ENCODE data around the gene HSF2. TPM values are rescaled to one million over a fixed set of nuclear protein-coding genes. Genes with fewer than 3 reads are reported as not detected.

HSF2 gene
- total and polyA plus RNA-seq, 3 experiments from 2014 or later, result 15.5 to 17.6 (median 16.9) TPM

- POLR2A ChIA-PET, result no interaction called here
- no peaks in the 10 kb centered on the region for H3K36me3 ChIP-seq (ENCODE audit: insufficient read depth, low read length)
These were observed 5.0 kb downstream of the HSF2 start for GRCh38 chr6:122404444-122404843.

DNA sequence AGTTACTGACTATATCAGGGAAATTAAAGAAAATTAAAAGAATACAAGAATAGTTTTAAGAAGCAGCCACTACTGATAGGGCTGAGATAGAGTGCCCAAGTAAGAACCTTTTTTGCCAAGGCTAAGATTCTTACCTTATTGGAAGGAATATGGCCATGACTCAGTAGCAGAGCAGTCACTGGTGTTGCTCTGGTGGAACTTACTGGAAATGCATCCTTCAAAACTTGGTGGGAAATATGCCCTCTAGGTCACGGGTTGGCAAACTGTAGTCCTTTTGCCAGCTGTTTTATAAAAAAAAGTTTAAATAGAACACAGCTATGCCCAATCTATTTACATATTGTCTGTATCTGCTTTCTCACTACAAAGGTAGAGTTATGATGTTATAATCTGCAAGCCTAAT lies 6.0 kb downstream of the HSF2 start:
- H3K4me3 ChIP-seq (ENCODE audit: low read length), result no peak overlapping the region
- Mint-ChIP-seq H3K27ac (no peak overlapping the region), H3K9me3 (no peaks in the 10 kb centered on the region), H3K27me3 (no peaks in the 10 kb centered on the region), H3K36me3 (peaks cover 0 to 3% (median 0%) of the 10 kb centered on the region in 3 donors), H3K4me1 (peaks cover 54 to 84% (median 82%) of the 10 kb centered on the region in 3 donors), H3K4me3 (no peak overlapping the region)
- H3K9me3 ChIP-seq (ENCODE audit: low read length), result no peaks in the 10 kb centered on the region
- ChIA-PET POLR2A (no interaction called here), CTCF (interaction anchor here (1.4 kb wide), 1 partner anchor 9 kb away, joined by 4 read pairs; no protein-coding TSS in a partner anchor)
- no peaks in the 10 kb centered on the region for H3K27me3 ChIP-seq (ENCODE audit: insufficient read depth, low read length, poor library complexity, severe bottlenecking)
- H3K27ac ChIP-seq (ENCODE audit: low read depth, low read length), result no peak overlapping the region
- no peaks in the 10 kb centered on the region for H3K36me3 ChIP-seq (ENCODE audit: insufficient read depth, low read length)
- H3K4me1 ChIP-seq (ENCODE audit: insufficient read depth, low read length), result peaks cover 79% of the 10 kb centered on the region
- no peak for DNase-seq

More at GRCh38 chr6:122404444-122404843, 5.0 kb downstream of the HSF2 start:
- no peak overlapping the region for H3K27ac ChIP-seq (ENCODE audit: low read depth, low read length)
- Mint-ChIP-seq H3K27me3 (peaks cover 0 to 2% of the 10 kb centered on the region in 2 donors), H3K4me1 (peaks cover 52 to 78% (median 75%) of the 10 kb centered on the region in 3 donors), H3K4me3 (no peak overlapping the region), H3K36me3 (peaks cover 0 to 3% (median 3%) of the 10 kb centered on the region in 3 donors), H3K27ac (peak overlapping the region in 1 of 8 donors; percentile 6), H3K9me3 (no peaks in the 10 kb centered on the region)
- H3K4me3 ChIP-seq (ENCODE audit: low read length), result no peak overlapping the region
- no peaks in the 10 kb centered on the region for H3K27me3 ChIP-seq (ENCODE audit: insufficient read depth, low read length, poor library complexity, severe bottlenecking)
- peaks cover 74% of the 10 kb centered on the region for H3K4me1 ChIP-seq (ENCODE audit: insufficient read depth, low read length)
- no peak for DNase-seq
- H3K9me3 ChIP-seq (ENCODE audit: low read length), result no peaks in the 10 kb centered on the region
- CTCF ChIA-PET, result interaction anchor here (1.3 kb wide), 1 partner anchor 126 kb away, joined by 3 read pairs; no protein-coding TSS in a partner anchor

- H3K4me3 ChIP-seq (ENCODE audit: low read length), result no peak overlapping the region
- CTCF ChIA-PET, result interaction anchor here (1.4 kb wide), 1 partner anchor 10 kb away, joined by 4 read pairs; no protein-coding TSS in a partner anchor
- H3K9me3 ChIP-seq (ENCODE audit: low read length), result no peaks in the 10 kb centered on the region
- Mint-ChIP-seq H3K4me3 (peak overlapping the region in 1 of 7 donors; percentile 1), H3K27me3 (no peaks in the 10 kb centered on the region), H3K4me1 (peaks cover 49 to 84% (median 78%) of the 10 kb centered on the region in 3 donors), H3K36me3 (peaks cover 0 to 3% (median 1%) of the 10 kb centered on the region in 3 donors), H3K27ac (peak overlapping the region in 1 of 8 donors; percentile 29), H3K9me3 (no peaks in the 10 kb centered on the region)
- no peak overlapping the region for H3K27ac ChIP-seq (ENCODE audit: low read depth, low read length)
- POLR2A ChIA-PET, result no interaction called here
- H3K27me3 ChIP-seq (ENCODE audit: insufficient read depth, low read length, poor library complexity, severe bottlenecking), result no peaks in the 10 kb centered on the region
- no peak for DNase-seq
- peaks cover 79% of the 10 kb centered on the region for H3K4me1 ChIP-seq (ENCODE audit: insufficient read depth, low read length)
- H3K36me3 ChIP-seq (ENCODE audit: insufficient read depth, low read length), result no peaks in the 10 kb centered on the region
These were observed 6.7 kb downstream of the HSF2 start for GRCh38 chr6:122406187-122406586.

DNA sequence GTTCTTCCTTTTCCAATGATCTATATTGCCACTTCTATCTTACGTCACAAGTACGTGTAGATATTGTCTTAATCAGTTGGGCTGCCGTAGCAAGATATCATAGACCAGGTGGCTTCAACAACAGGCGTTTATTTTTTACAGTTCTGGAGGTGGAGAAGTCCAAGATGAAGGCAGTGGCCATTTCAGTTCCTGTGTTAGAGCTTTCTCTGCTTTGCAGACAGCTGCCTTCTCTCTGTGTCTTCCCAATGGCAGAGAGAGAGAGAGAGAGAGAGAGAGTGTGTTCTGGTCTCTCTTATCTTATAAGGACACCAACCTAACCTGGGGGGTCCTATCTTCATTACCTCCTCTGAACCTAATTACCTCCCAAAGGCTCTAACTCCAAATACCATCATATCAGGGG lies 8.3 kb downstream of the HSF2 start:
- ChIA-PET POLR2A (interaction anchor here (1.0 kb wide), 1 partner anchor 64 kb away, joined by 4 read pairs; the partner anchor contains the start of gene SERINC1), CTCF (interaction anchor here (1.0 kb wide), 2 partner anchors 10 to 15 kb away, joined by 3 read pairs; no protein-coding TSS in a partner anchor)
- Histone ChIP-seq H3K9me3 (ENCODE audit: low read length) (no peaks in the 10 kb centered on the region), H3K36me3 (ENCODE audit: insufficient read depth, low read length) (peaks cover 5% of the 10 kb centered on the region), H3K4me1 (ENCODE audit: insufficient read depth, low read length) (peaks cover 68% of the 10 kb centered on the region), H3K4me3 (ENCODE audit: low read length) (no peak overlapping the region), H3K27me3 (ENCODE audit: insufficient read depth, low read length, poor library complexity, severe bottlenecking) (no peaks in the 10 kb centered on the region), H3K27ac (ENCODE audit: low read depth, low read length) (no peak overlapping the region)
- no peak overlapping the region for H3K4me3 Mint-ChIP-seq
- H3K36me3 Mint-ChIP-seq, result peaks cover 6 to 10% (median 9%) of the 10 kb centered on the region in 3 donors
- no peaks in the 10 kb centered on the region for H3K9me3 Mint-ChIP-seq
- no peak for DNase-seq
- H3K27ac Mint-ChIP-seq, result peak overlapping the region in 1 of 8 donors; percentile 30
- H3K4me1 Mint-ChIP-seq, result peaks cover 43 to 76% (median 66%) of the 10 kb centered on the region in 3 donors
- peaks cover 0 to 1% of the 10 kb centered on the region in 2 donors for H3K27me3 Mint-ChIP-seq

DNA sequence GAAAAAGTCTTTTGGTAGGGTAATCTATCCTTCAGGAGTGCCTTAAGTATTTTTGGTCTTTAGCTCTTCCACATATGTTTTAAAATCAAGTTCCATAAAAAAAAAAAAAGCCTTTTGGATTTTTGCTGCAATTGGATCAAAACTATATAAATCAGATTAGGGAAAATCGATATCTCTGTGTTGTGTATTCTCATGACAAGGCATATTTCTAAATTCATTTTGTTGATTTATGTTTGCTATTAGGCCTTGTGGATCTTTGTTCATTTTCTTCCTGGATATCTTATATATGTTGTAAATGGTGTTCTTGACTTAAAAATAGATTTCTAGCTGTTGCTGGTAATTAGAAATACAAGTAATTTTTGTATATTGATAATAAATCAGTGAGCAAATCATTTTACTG lies 8.8 kb downstream of the HSF2 start:
- ChIA-PET CTCF (interaction anchor here (1.0 kb wide), 2 partner anchors 11 to 14 kb away, joined by 3 read pairs; no protein-coding TSS in a partner anchor), POLR2A (interaction anchor here (1.0 kb wide), 1 partner anchor 63 kb away, joined by 4 read pairs; the partner anchor contains the start of gene SERINC1)
- Histone ChIP-seq H3K36me3 (ENCODE audit: insufficient read depth, low read length) (peaks cover 6% of the 10 kb centered on the region), H3K4me3 (ENCODE audit: low read length) (peak overlapping the region; percentile 7), H3K27me3 (ENCODE audit: insufficient read depth, low read length, poor library complexity, severe bottlenecking) (no peaks in the 10 kb centered on the region), H3K4me1 (ENCODE audit: insufficient read depth, low read length) (peaks cover 63% of the 10 kb centered on the region), H3K27ac (ENCODE audit: low read depth, low read length) (no peak overlapping the region), H3K9me3 (ENCODE audit: low read length) (no peaks in the 10 kb centered on the region)
- H3K36me3 Mint-ChIP-seq, result peaks cover 6 to 14% (median 10%) of the 10 kb centered on the region in 3 donors
- no peaks in the 10 kb centered on the region for H3K9me3 Mint-ChIP-seq
- peak overlapping the region; percentile 34 to 96 (median 77) for H3K27ac Mint-ChIP-seq
- no peak for DNase-seq
- H3K27me3 Mint-ChIP-seq, result peaks cover 0 to 1% of the 10 kb centered on the region in 2 donors
- peaks cover 43 to 74% (median 65%) of the 10 kb centered on the region in 3 donors for H3K4me1 Mint-ChIP-seq
- H3K4me3 Mint-ChIP-seq, result peak overlapping the region in 6 of 7 donors; percentile 48 to 78 (median 70)

GRCh38 chr6:122408702-122409458 lies 9.4 kb downstream of the HSF2 start:
- peaks cover 11% of the 10 kb centered on the region for H3K36me3 ChIP-seq (ENCODE audit: insufficient read depth, low read length)
- H3K9me3 ChIP-seq (ENCODE audit: low read length), result no peaks in the 10 kb centered on the region
- H3K27ac ChIP-seq (ENCODE audit: low read depth, low read length), result no peak overlapping the region
- peaks cover 8 to 20% (median 10%) of the 10 kb centered on the region in 3 donors for H3K36me3 Mint-ChIP-seq
- peaks cover 40 to 71% (median 63%) of the 10 kb centered on the region in 3 donors for H3K4me1 Mint-ChIP-seq
- H3K9me3 Mint-ChIP-seq, result no peaks in the 10 kb centered on the region
- peaks cover 0 to 1% of the 10 kb centered on the region in 2 donors for H3K27me3 Mint-ChIP-seq
- H3K4me1 ChIP-seq (ENCODE audit: insufficient read depth, low read length), result peaks cover 62% of the 10 kb centered on the region
- peak in 2 of 5 donors; percentile 15 to 68 for DNase-seq
- H3K4me3 ChIP-seq (ENCODE audit: low read length), result peak overlapping the region; percentile 7
- ChIA-PET POLR2A (interaction anchor here (1.0 kb wide), 1 partner anchor 63 kb away, joined by 4 read pairs; the partner anchor contains the start of gene SERINC1), CTCF (interaction anchor here (1.0 kb wide), 2 partner anchors 13 to 27 kb away, joined by 3 read pairs; no protein-coding TSS in a partner anchor)
- peak overlapping the region; percentile 27 to 78 (median 67) for H3K4me3 Mint-ChIP-seq
- no peaks in the 10 kb centered on the region for H3K27me3 ChIP-seq (ENCODE audit: insufficient read depth, low read length, poor library complexity, severe bottlenecking)
- peak overlapping the region; percentile 34 to 96 (median 77) for H3K27ac Mint-ChIP-seq

GRCh38 chr6:122412001-122412400 lies 12.5 kb downstream of the HSF2 start:
- Mint-ChIP-seq H3K4me3 (no peak overlapping the region), H3K9me3 (no peaks in the 10 kb centered on the region), H3K36me3 (peaks cover 8 to 46% (median 11%) of the 10 kb centered on the region in 3 donors), H3K27me3 (peaks cover 0 to 1% of the 10 kb centered on the region in 2 donors), H3K27ac (no peak overlapping the region), H3K4me1 (peaks cover 27 to 47% (median 34%) of the 10 kb centered on the region in 3 donors)
- no peak for DNase-seq
- Histone ChIP-seq H3K4me3 (ENCODE audit: low read length) (no peak overlapping the region), H3K9me3 (ENCODE audit: low read length) (no peaks in the 10 kb centered on the region), H3K27me3 (ENCODE audit: insufficient read depth, low read length, poor library complexity, severe bottlenecking) (no peaks in the 10 kb centered on the region), H3K36me3 (ENCODE audit: insufficient read depth, low read length) (peaks cover 24% of the 10 kb centered on the region), H3K4me1 (ENCODE audit: insufficient read depth, low read length) (peaks cover 40% of the 10 kb centered on the region), H3K27ac (ENCODE audit: low read depth, low read length) (no peak overlapping the region)
- ChIA-PET POLR2A (no interaction called here), CTCF (no interaction called here)

Measured in CD8-positive, alpha-beta memory T cell (primary cell).